Gastroesophageal sphincter (tissue), 3 donors: Measurements from ENCODE around the gene NTNG2.

Source experiments
- CTCF ChIP-seq, 4 experiments: fragments of 200-600 bp in 2 of 4; fragments of 450-650 bp in 2 of 4; sonication (generic) in 1 of 4; IDR thresholded peaks; one replicate each; pipeline ENCODE4 v1.5.1; 2017 to 2019; ENCODE audit warnings: antibody characterized with exemption in 4 of 4, mild to moderate bottlenecking in 2 of 4, moderate library complexity in 2 of 4
- POLR2A ChIP-seq, 2 donors: fragments of 450-650 bp; IDR thresholded peaks; one replicate each; pipeline ENCODE4 v1.6.1; 2017; ENCODE audit warnings: antibody characterized with exemption in 2 of 2, mild to moderate bottlenecking in 2 of 2, moderate library complexity in 1 of 2

- no peak for TF ChIP-seq POLR2A (IDR thresholded peaks at IDR 0.05)
- TF ChIP-seq CTCF (IDR thresholded peaks at IDR 0.05), result no peak
Measured at GRCh38 chr9:132156262-132156661, 5.6 kb upstream of the NTNG2 start.
